Measurements from ENCODE around the gene UBAP2. TPM values are rescaled to one million over a fixed set of nuclear protein-coding genes. Genes with fewer than 3 reads are reported as not detected.

Gene UBAP2
- total and polyA plus RNA-seq, 2 of the 4 experiments (the other 2 are of a cell fraction): 12.9 to 25.5 TPM

DNA sequence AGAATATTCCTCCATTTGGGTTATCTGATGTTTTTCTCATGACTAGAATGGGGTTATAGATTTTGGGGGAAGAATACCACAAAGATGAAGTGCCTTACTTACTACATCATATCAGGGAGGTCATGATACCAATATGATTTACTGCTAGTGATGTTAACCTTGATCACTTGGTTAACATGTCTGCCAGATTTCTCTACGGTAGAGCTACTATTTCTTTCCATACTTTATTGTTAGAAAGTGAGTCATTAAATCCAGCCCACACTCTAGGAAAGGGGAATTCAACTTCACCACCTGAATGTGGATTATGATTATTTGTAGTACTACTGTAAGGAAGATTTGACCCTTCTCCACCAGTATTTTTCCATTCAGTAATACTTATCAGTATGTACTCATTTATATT, 167.1 kb downstream of the UBAP2 start:
- Histone ChIP-seq H4K5ac (ENCODE audit: low read depth, low read length) (no peak overlapping the region), H3K4me3 (ENCODE audit: insufficient read depth, low read depth, low read length) (no peak overlapping the region), H3K9me3 (ENCODE audit: control insufficient read depth, insufficient read depth, low read length) (no peaks in the 10 kb centered on the region), H2AK9ac (replicated peaks; ENCODE audit: low read depth, low read length, poor library complexity) (no peak overlapping the region), H4K20me1 (ENCODE audit: insufficient read depth, low read length) (peaks cover 83% of the 10 kb centered on the region), H2BK15ac (ENCODE audit: low read depth, low read length) (no peak overlapping the region), H3K9me1 (ENCODE audit: insufficient read depth, low read length) (peaks cover 21% of the 10 kb centered on the region), H3K4me1 (ENCODE audit: control insufficient read depth, insufficient read depth, low read length) (peaks cover 12% of the 10 kb centered on the region), H3K4me2 (ENCODE audit: low read depth, low read length) (no peak overlapping the region), H3K4ac (ENCODE audit: low read depth, low read length) (no peak overlapping the region), H2BK20ac (ENCODE audit: low read depth, low read length) (no peak overlapping the region), H3K9ac (ENCODE audit: low read depth, low read length) (no peak overlapping the region), H3K36me3 (ENCODE audit: control insufficient read depth, insufficient read depth, low read length) (no peaks in the 10 kb centered on the region), H3K56ac (ENCODE audit: extremely low read depth, insufficient read depth, low read length) (no peak overlapping the region), H4K91ac (ENCODE audit: insufficient read depth, low read depth, low read length) (no peak overlapping the region), H3K23ac (ENCODE audit: low read depth, low read length) (no peak overlapping the region), H3K27ac (ENCODE audit: insufficient read depth, low read length) (no peak overlapping the region), H2AK5ac (ENCODE audit: low read depth, low read length) (no peak overlapping the region), H4K8ac (ENCODE audit: low read depth in 2 of 2, low read length in 2 of 2) (no peak overlapping the region), H2AFZ (replicated peaks; ENCODE audit: low read length, poor library complexity) (no peak overlapping the region), H3K79me1 (ENCODE audit: low read depth in 1 of 2, low read length in 2 of 2) (peaks cover 20 to 75% of the 10 kb centered on the region in 2 experiments), H2BK5ac (ENCODE audit: low read depth, low read length, poor library complexity, severe bottlenecking) (no peak overlapping the region), H3K14ac (replicated peaks; ENCODE audit: low read depth, low read length) (no peak overlapping the region), H3K18ac (ENCODE audit: low read depth, low read length) (no peak overlapping the region), H2BK120ac (ENCODE audit: low read depth, low read length) (no peak overlapping the region), H3K27me3 (ENCODE audit: control insufficient read depth, insufficient read depth, low read length) (no peaks in the 10 kb centered on the region)
- ATAC-seq (ENCODE audit: low read depth) (no peak; the same call in 1 of the 2 replicates), DNase-seq (peak; percentile 57)
- BruUV-seq (replicated peaks): no TSS peak
- no CpG with 5 or more reads among the region's 1 CpG for WGBS, 2 experiments (ENCODE audit: extremely low coverage in 2 of 2, insufficient read length in 1 of 2)
- in situ Hi-C loops (cut with MboI; ENCODE audit: low sequenced_read_pairs): no loop called here
- TF ChIP-seq NFE2L2 (IDR thresholded peaks at IDR 0.05; ENCODE audit: low read depth, low read length) (no peak), RFX5 (IDR thresholded peaks at IDR 0.05; ENCODE audit: low read depth, low read length) (no peak), SMC3 (IDR thresholded peaks at IDR 0.05; ENCODE audit: low read depth, low read length) (no peak), MAFK (IDR thresholded peaks at IDR 0.05; ENCODE audit: low read depth, low read length) (no peak), POLR2A (IDR thresholded peaks at IDR 0.05; ENCODE audit: low read depth, low read length) (no peak), FOS (IDR thresholded peaks at IDR 0.05; ENCODE audit: low read depth, low read length) (no peak), RAD21 (IDR thresholded peaks at IDR 0.05; ENCODE audit: low read length) (no peak)
- TF ChIP-seq, protein P1, sequence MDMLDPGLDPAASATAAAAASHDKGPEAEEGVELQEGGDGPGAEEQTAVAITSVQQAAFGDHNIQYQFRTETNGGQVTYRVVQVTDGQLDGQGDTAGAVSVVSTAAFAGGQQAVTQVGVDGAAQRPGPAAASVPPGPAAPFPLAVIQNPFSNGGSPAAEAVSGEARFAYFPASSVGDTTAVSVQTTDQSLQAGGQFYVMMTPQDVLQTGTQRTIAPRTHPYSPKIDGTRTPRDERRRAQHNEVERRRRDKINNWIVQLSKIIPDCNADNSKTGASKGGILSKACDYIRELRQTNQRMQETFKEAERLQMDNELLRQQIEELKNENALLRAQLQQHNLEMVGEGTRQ (IDR thresholded peaks at IDR 0.05; ENCODE audit: low read depth, low read length): no peak
- TF ChIP-seq, protein P2, sequence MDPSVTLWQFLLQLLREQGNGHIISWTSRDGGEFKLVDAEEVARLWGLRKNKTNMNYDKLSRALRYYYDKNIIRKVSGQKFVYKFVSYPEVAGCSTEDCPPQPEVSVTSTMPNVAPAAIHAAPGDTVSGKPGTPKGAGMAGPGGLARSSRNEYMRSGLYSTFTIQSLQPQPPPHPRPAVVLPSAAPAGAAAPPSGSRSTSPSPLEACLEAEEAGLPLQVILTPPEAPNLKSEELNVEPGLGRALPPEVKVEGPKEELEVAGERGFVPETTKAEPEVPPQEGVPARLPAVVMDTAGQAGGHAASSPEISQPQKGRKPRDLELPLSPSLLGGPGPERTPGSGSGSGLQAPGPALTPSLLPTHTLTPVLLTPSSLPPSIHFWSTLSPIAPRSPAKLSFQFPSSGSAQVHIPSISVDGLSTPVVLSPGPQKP (IDR thresholded peaks at IDR 0.05; ENCODE audit: borderline replicate concordance, low read depth, low read length): no peak
- intact Hi-C loops (cut with micrococcal nuclease): no loop called here
- dilution Hi-C loops (cut with HindIII; ENCODE audit: low sequenced_read_pairs, unreplicated experiment): no loop called here
- POLR2A ChIA-PET (ENCODE audit: unreplicated experiment): no interaction called here
- CTCF ChIA-PET: no interaction called here
